GM04503 (cell line): Measurements from ENCODE around the gene CYREN.

Experiments
- DNase-seq: peaks from one replicate; pipeline ENCODE4 v3.0.0-alpha.2; 2012; ENCODE audit warnings: low read depth

Gene CYREN

GRCh38 chr7:135197343-135197742, 26.8 kb upstream of the CYREN start:
- no peak for DNase-seq

- DNase-seq: no peak
Observed at GRCh38 chr7:135195968-135196629, 25.6 kb upstream of the CYREN start.

- no peak for DNase-seq
Observed at GRCh38 chr7:135195156-135195555, 24.6 kb upstream of the CYREN start.

GRCh38 chr7:135194494-135195095, 24.1 kb upstream of the CYREN start:
- no peak for DNase-seq

GRCh38 chr7:135193615-135194081, 23.1 kb upstream of the CYREN start:
- DNase-seq: peak; percentile 68

- DNase-seq: no peak
Observed at GRCh38 chr7:135192914-135193536, 22.5 kb upstream of the CYREN start.

- no peak for DNase-seq
Observed at GRCh38 chr7:135190703-135191102, 20.2 kb upstream of the CYREN start.

GRCh38 chr7:135189961-135190360, 19.5 kb upstream of the CYREN start:
- no peak for DNase-seq

GRCh38 chr7:135189221-135189662, 18.7 kb upstream of the CYREN start:
- DNase-seq: no peak

- DNase-seq: no peak
Observed at GRCh38 chr7:135188298-135188984, 17.9 kb upstream of the CYREN start.

GRCh38 chr7:135186841-135187253, 16.3 kb upstream of the CYREN start:
- no peak for DNase-seq

GRCh38 chr7:135186261-135186540, 15.7 kb upstream of the CYREN start:
- no peak for DNase-seq

- no peak for DNase-seq
Observed at GRCh38 chr7:135185471-135186260, 15.2 kb upstream of the CYREN start.

GRCh38 chr7:135184254-135184841, 13.8 kb upstream of the CYREN start:
- DNase-seq: no peak

- no peak for DNase-seq
Observed at GRCh38 chr7:135183478-135183877, 13.0 kb upstream of the CYREN start.

GRCh38 chr7:135181929-135182678, 11.6 kb upstream of the CYREN start:
- no peak for DNase-seq

- DNase-seq: no peak
Observed at GRCh38 chr7:135181261-135181928, 10.9 kb upstream of the CYREN start.

GRCh38 chr7:135180122-135180521, 9.6 kb upstream of the CYREN start:
- DNase-seq: no peak

- DNase-seq: no peak
Observed at GRCh38 chr7:135179321-135179925, 8.9 kb upstream of the CYREN start.

GRCh38 chr7:135178364-135178763, 7.9 kb upstream of the CYREN start:
- DNase-seq: no peak
